CD4-positive, alpha-beta T cell treated with Interleukin-21 for 1 hour (primary cell): ENCODE measurements around the gene RTKN.
A peak's percentile ranks its signal among the peaks of the same experiment; 100 is the strongest.
"Not testable (repeated sequence)": the region's sequence is repeated elsewhere in the genome, so short reads cannot be mapped to it uniquely, and the experiment has no call there.

Experiments
- DNase-seq: peaks from one replicate; pipeline ENCODE4 v3.0.0-alpha.2; 2020

Gene RTKN

DNA sequence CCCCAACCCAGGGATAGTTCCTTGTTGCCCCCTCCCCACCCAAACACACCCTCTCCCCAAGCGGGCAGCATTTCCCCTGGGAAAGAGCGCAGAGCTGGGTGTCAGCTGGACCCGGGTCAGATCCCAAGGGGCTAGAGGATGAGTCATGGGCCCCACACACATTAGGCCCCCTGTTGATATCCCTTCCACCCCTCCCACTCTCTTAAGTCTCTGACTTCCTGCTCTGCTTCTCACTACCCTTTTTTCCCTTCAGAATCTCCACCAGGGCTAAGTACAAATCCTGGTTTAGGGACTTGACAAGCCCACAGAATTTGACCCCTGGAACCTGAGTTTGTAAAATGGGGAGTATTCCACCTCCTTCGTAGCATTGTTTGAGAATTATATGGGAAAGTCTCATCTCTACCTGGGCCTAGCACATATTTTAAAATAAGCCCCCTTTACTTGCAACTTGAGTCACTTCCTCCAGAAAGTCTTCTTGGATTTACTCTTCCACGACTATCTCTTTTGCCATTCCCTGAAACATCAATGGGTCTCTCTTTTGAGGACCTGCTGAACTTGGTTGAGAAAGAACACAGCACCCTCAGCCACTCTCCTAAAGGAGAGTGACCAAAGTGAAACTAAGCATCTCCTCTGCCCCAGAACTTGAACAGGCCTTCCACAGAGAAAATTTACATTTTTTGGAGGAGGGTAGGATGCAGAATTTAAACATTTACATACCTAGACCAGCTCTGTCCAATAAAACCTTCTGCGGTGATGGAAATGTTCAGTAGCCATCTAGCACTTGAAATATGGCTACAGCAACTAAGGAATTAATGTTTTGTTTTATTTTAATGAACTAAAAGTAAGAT, 4.7 kb downstream of the RTKN start:
- DNase-seq, result no peak

DNA sequence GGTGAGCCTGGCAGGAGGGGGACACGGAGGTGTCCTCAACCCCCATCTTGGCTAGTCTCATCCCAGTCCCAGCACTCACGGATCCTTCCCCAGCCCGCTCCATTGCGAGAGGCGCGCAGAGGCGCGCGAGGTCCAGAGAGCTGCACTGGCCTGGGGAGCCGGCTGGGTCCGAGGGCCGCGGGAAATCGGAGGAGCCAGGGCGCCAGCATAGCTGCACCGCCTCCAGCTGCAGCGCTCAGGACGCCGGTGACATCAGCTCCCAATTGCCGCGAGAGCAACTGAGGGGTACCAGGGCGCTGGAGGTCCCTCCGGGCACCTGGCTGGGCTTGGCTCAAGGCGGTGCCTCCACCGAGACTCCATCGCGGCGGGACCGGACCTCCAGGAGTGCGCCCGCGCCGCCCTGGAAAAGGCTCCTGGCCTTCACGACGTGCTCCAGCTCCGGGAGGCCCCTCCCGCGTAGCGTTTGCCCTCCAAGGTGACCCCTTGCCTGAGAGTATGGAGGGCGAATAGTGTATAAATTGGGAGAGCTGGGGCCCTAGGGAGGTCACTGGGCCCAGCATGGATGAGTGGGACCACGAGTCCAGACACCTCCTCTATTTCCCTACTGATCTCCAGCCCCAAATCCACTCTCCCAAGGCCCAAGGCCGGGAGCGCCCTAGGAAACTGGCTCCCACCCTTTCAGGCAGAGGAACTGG, 5.5 kb downstream of the RTKN start:
- no peak for DNase-seq

DNA sequence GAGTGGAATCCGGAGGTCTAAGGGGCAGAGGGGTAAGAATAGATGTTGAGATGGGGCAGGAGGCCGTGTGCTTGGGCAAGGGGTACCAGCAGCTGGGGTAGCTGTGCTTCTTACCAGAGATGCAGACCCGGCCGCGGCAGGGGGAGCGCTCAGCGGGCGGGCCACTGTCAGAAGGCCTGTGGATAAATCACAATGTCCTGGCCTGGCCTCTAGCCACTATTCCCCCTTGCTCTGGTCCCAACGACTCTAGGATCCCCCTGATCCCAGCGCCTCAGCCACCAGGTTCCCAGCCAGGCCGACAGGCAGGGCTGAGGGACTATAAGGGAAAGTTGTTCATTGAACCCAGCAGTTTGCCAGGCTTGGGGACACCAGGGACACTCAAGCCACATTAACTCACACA, 11.2 kb downstream of the RTKN start:
- no peak for DNase-seq

DNA sequence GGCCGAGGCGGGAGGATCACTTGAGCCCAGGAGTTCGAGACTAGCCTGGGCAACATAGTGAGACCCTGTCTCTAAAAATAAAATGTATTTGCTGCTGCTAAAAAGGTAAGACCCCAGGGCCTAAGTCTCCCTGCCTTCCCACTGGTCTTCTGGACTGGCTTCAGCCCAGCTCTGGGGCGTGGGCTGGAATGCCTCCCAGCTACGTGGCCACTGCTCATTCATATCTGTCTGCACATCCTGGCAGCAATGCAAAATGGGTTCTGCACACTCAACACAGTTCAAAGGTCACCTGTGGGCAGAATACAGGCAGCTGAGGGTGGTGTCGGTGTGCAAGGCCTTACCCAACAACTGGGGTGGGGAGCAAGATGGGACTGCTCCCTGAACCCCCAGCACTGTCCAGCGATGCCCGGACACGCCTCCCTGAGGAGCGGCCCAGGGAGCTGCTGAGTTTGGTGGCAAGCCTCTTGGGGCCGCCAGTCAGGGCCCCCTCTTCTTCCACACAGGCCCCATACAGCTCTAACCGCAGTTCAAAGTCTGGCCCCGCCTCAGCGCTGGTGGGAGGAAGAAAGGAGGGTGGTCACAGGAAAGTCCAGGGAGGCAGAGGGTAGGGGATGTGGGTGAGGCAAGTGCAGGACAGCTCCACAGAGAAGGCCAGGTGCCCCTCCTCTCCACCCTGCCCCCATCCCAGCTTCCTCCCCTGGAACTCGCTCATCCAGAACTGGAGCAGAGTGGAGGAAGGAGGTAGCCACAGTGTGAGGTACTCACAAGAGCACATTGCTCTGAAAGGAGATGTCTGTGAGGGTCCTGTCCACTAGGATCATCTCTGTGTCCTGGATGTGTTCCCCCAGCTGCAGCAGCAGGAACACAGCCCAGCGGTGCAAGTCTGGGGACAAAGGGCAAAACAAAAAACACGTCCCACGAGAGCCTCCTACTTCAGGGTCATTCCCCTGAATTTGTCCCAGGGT, 12.0 kb downstream of the RTKN start:
- no peak for DNase-seq

DNA sequence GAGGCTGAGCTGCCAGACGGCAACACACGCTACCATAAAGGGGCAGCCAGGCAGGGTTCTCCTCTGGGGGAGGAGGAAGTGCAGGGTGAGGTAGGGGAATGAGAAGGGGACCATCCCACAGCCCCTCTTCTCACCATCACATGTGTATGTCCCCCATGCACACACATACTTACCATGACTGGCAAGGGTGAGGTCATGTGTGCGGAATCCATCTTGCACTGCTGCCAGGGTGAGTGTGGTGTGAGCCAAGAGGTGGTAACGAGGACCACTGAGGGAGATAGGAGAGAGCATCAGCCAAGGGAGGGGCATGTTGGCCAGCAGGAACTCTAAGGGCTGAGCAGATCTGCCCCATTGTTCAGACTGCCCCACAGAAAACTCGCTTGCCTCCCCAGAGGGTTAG, 13.1 kb downstream of the RTKN start:
- DNase-seq, result no peak

DNA sequence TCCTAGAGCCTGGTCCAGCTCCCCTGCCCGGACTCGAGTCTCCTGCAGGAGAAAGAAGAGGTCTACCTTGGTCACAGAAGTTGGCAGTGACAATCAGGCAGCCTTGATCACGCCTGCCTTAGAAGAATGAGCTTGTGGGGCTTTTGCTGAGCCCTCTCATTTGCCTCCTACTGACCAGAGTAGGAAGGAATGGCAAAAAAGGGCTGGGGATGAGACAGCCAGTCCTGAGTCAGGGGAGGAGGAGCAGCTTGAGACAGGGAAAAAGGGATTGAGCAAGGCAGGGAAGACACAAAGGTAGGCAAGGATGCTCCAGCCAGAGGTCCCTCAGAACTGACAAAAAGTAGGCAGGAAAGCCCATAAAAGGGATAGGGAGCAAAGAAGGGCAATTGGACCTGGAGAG, 14.2 kb downstream of the RTKN start:
- DNase-seq, result no peak

DNA sequence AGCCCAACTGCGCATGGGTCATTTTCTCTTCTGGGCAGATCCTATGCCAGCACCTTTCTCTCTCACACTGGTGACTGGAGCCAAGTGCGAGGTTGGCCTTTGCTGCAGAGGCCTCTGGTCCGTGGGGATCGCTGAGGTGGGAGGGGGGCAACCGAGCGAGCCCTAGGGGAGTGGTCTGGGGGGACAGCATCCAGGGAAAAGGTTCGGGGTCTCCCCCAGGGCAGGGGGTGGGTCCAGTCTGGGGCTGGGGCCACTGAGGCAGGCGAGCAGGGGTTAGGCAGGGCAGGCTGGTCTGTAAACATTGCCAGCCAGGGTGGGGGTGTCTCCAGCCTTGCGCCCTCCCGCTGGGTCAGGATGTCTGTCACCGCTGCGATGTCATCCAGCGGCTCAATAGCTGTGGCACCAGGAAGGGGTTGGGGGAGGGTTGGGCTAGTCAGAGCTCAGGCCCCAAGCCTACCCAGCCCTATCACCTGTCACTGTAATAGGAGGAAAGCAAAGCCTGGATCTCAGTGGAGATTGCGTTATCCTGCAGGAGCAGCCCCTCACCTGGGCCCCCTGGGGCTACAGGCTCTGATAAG, 15.5 kb downstream of the RTKN start:
- no peak for DNase-seq

DNA sequence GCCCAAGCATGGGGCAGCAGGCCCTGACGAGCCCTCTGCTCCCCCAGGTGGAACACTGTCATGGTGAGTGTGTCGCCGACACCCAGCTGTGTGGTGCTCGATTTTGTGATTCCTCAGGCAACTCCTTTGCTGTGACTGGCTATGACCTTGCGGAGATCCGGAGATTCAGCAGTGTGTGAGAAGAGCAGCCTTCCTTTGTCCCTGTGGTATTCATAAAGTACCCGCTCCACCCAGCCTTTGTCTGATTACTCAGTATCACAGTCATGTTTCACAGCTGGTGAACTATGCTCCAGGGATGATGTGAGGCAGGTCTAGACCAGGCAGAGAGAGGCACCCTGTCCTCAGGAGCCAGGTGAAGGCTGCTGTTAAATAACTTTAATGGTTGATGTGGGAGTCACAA, 16.2 kb downstream of the RTKN start:
- DNase-seq, result no peak

DNA sequence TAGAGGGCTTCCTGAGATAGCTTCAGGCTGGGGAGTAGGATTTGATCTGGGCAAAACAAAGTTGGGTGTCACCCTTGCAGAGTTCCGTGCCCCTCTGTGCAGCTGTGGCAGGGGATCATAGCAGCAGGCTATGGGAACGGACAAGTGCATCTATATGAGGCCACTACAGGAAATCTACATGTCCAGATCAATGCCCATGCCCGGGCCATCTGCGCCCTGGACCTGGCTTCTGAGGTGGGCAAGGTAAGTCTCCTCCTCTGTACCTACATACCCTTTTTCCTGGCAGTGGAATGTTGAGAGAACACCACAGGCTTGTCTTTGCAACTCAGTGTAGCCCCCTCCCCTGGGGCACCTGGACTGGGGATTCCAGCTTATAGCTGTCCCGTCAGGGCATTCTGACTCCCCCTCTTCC, 16.7 kb downstream of the RTKN start:
- DNase-seq, result no peak

DNA sequence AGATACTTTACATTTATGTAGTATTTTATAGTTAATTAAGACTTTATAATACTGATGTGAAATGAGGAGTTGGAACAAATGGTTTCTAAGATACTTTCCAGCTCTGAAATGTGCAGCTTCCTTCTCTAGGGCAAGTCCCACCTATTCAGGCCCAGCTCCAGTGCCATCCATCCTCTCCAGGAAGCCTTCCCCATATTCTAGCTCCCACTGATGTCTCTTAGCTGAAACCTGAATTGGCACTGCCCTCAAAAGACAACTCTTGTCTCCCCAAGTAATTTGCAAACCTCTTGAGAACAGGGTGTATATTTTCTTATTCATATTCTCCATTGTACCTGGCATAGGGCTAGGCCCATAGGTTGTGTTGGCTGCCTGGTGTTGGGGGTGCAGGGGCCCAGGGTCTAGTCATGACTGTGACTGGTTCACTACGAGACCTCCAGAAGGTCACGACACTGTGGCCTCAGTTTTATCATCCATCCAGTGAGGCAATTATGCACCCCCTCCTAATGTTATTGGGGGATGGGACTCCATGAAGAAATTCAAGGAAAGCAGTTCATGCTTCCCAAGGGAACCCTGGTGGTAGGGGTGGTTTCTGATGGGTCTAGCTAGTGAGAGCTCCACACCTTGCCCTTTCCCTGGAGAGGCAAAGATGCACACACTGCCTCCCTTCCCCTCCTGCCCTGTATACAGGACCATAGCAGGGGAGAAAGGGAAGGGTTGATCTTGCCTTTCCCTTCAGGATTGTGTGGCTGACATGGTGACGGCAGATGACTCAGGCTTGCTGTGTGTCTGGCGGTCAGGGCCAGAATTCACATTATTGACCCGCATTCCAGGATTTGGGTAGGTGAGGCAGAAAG, 17.4 kb downstream of the RTKN start:
- no peak for DNase-seq

DNA sequence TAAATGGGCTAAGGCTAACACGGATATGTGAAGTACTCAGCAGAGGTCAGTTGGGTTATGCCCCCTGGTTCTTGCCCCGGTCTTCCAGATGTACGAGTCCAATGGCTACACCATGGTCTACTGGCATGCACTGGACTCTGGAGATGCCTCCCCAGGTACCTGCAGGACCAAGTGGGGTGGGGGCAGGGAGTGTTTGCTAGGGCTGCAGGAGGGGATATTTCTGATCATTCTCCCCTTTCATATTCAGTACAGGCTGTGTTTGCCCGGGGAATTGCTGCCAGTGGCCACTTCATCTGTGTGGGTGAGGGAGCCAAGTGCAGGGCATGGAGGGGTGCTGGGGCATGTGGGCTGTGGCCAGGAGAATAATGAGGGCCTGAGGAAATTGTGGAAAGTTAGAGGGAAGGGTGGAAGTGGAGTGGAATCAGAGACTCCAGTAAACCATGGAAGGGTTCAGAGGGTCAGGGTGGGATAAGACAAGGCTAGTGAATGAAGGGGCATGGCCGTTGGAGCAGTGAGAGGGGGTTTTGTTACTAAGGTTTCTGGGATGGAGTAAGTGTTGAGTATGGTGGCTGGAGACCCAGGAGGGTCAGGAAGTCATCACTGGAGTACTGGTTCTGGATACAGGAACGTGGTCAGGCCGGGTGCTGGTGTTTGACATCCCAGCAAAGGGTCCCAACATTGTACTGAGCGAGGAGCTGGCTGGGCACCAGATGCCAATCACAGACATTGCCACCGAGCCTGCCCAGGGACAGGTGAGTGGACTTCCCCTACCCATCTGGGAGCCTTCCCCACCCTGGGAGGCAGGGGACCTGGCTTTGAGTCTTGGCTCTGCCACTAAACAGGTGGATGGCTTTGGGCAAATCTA, 18.3 kb downstream of the RTKN start:
- DNase-seq, result no peak

DNA sequence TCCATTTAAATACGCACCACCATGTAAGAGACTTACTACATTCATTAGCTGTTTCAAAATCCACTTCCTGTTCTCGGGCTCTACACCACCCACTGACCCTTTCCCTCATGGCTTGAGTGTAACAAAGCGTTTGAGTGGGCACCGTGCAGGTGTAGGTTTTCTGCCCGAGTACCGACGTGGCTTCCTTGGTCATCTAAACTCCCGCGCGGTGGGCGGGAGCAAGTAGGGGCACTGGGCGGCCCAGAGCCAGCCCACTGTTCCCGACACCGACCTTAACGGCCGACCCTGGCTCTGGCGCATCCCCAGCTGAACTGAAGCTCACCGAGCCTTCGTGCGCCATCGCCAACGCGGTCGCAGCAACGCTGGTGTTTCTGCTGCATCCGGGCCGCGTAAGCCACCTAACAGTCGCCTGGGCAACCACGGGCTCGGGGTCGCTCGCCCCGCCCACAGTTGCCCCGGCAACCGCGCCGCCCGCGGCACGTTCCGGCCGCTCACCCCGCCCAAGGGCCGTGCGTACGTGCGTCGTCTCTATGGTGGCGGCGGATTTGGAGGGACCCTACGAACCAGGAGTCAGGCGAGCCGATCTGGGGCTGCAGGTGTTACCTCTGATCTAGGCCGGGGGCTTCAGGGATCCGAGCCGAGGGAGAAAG, 20.4 kb downstream of the RTKN start, which contains the start of the genes C2orf81 and WDR54:
Gene C2orf81 (minus strand): TSS at position 399 of the 650 bp plus-strand sequence. CDS start 59 bp downstream, at position 340.
Gene WDR54 (plus strand): TSS at position 510 of the 650 bp plus-strand sequence. CDS start 424 bp downstream, outside the sequence.
- peak; percentile 94 for DNase-seq

DNA sequence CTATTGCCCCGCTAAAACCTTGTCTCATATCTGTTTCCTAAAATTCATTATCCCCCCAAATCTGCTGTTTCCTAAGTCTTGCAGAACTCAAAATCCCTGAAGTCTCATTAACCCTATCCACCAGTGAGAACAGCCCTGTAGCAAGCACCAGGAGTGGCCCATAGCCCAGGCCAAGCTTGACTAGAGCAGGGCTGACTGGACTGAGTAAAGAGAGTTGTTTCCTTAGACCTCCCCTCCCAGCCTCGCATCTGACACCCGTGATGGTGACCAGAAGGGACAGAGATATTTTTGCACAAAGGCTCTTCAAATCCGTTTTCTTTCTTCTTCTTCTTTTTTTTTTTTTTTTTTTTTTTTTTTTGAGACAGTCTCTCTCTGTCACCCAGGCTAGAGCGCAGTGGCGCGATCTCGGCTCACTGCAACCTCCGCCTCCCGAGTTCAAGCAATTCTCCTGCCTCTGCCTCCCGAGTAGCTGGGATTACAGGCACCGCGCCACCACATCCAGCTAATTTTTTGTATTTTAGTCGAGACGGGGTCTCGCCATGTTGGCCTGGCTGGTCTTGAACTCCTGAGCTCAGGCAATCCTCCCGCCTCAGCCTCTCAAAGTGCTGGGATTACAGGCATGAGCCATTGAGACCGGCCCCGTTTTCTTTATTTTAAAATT, 21.2 kb downstream of the RTKN start:
- not testable (repeated sequence) for DNase-seq

DNA sequence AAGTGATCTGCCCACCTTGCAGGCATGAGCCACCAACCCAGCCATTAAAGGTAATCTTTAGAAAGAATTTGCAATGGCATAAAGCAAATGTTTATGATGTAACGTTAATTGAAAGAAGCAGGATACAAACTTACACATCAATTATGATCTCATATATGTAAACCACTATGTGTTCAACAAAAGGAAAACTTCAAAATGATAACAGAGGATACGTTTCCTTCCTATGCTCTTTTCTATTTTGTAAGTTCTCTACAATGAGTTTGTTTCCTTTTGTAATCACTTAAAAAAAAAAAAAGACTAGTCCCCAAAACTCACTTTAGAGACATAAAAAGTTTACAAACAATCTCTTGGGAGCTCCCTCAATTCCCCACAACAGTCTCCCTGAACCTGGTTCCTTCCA, 21.7 kb downstream of the RTKN start:
- no peak for DNase-seq

DNA sequence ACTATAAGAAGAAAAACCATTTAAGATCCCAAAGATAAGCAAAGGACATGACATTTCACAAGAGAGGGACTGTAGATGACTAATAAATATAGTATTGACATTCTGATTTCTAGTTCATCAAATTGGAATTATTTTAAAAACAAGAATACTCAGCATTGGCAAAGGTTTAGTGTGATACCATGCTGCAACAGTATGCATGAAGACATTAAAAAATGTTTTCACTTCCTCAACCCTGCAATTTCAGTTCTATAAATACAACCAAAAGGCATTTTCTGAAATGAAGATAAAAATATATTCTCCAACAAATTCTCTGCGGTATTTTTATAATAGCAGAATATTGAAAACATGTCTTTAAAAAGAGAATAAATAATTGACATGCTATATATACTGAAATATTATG, 22.4 kb downstream of the RTKN start:
- DNase-seq, result no peak

DNA sequence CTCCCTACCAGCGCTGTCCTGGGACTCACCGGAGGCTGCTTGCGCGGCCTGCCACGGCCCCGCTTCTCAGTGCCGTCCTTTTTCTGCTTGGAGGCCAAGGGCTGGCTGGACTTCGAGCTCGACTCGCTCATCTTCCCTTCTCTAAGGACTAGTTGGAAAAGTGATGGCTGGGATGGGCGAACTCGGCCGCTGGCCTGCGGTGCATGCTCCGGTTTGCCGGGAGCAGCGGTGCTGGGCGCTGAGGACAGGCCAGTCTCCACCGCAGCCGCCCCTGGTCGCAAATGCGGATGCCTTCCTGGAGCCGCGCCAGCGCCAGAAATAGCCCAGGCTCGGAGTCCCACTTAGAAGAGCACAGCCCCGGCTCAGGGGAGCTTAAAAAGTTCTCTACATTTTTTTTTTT, 23.4 kb downstream of the RTKN start:
- no peak for DNase-seq

DNA sequence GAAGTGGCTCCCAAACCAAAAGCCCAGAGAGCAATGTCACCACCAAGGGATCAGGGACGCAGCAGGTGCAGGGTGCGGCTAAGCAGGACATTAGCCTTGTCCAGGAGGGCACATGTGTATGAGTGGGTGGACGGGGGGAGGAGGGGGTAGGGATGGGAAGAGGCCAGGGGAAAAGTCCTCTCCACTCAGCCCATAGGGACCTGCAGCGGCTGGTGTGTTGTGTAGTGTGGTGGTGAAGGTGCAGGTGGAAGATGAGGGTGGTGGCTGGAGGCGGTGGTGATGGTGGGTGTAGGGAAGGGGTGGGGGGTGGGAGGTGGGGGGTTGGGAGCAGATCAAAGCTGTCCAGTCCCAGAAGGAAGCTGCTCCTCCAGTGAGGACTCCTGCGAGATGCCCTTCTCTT, 24.0 kb downstream of the RTKN start:
- DNase-seq, result no peak

DNA sequence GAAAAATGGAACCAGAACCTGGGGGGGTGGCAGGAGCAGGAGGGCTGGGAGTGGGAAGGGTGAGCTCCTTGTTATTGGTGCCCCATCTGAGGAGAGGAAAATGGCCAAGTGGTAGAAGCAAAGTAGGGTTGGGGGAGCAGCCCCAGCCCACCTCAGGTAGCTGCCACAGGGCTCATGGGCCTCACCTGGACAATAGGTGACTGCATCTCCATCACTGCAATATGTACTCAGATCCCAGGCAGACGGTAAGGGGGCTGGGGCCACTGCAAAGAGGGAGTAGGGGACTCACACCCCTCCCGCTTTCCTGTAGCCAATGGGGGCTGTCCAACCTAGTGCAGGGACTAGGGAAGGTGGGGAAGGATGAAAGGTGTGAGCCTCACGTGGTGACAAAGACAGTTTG, 24.5 kb downstream of the RTKN start:
- DNase-seq, result no peak

DNA sequence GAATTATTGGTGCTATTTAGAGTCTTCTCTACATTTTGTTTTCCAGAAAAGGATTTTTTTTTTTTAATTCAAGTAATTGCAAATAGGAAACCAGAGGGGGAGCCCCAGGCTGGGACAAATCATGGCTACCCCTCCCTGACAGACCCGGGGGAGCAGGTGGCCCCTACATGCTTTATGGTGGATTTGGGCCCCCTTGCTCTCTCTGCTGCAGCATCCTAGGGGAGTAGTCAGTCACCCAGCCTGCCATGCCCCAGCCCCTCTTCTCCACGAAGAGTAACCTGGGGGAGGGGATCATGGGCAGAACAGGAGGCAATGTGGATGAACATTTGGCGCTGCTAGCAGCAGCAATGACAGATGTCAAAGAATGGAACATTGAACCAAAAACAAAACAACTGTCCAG, 25.0 kb downstream of the RTKN start:
- no peak for DNase-seq
